Neural progenitor cell (in vitro differentiated cells): ENCODE data around the gene BMP5. TPM values are rescaled to one million over a fixed set of nuclear protein-coding genes. Genes with fewer than 3 reads are reported as not detected.

Experiments used
- DNase-seq: peaks from one replicate; pipeline ENCODE4 v3.0.0-alpha.2; 2016; ENCODE audit warnings: low spot score
- H2AFZ ChIP-seq: fragments of 200-600 bp; sonication (generic); replicated peaks from 2 replicates; pipeline ENCODE4 v1.6.1; 2016; ENCODE audit warnings: antibody characterized with exemption
- H3F3A ChIP-seq: fragments of 200-600 bp; sonication (generic); 2 replicates; pipeline ENCODE4 v1.6.1; 2016; ENCODE audit warnings: antibody characterized with exemption, low read depth
- H3K27ac ChIP-seq: fragments of 200-600 bp; sonication (generic); 2 replicates; pipeline ENCODE4 v1.5.1; 2016; ENCODE audit warnings: mild to moderate bottlenecking
- H3K27me3 ChIP-seq: fragments of 200-600 bp; sonication (generic); 2 replicates; pipeline ENCODE4 v1.6.1; 2016; ENCODE audit warnings: mild to moderate bottlenecking, moderate library complexity
- H3K36me3 ChIP-seq: fragments of 200-600 bp; sonication (generic); 2 replicates; pipeline ENCODE4 v1.5.1; 2016
- H3K4me1 ChIP-seq: fragments of 200-600 bp; sonication (generic); 2 replicates; pipeline ENCODE4 v1.6.1; 2016; ENCODE audit warnings: mixed run types
- H3K4me2 ChIP-seq: fragments of 200-600 bp; sonication (generic); 2 replicates; pipeline ENCODE4 v1.6.1; 2016
- H3K4me3 ChIP-seq: fragments of 200-600 bp; sonication (generic); 2 replicates; pipeline ENCODE4 v1.5.1; 2016
- H3K79me2 ChIP-seq: fragments of 200-600 bp; sonication (generic); 2 replicates; pipeline ENCODE4 v1.6.1; 2016; ENCODE audit warnings: low read depth
- H3K9ac ChIP-seq: fragments of 200-600 bp; sonication (generic); 2 replicates; pipeline ENCODE4 v1.6.1; 2016
- H3K9me3 ChIP-seq: fragments of 200-600 bp; sonication (generic); 2 replicates; pipeline ENCODE4 v1.5.1; 2016; ENCODE audit warnings: low read depth
- H4K20me1 ChIP-seq: fragments of 200-600 bp; sonication (generic); 2 replicates; pipeline ENCODE4 v1.6.1; 2016; ENCODE audit warnings: low read depth
- H3K27ac Mint-ChIP-seq: 3 replicates; pipeline ENCODE4 v1.8.0; 2021; ENCODE audit warnings: mixed read lengths
- H3K27me3 Mint-ChIP-seq: 2 replicates; pipeline ENCODE4 v1.8.0; 2022; ENCODE audit warnings: low read depth, mild to moderate bottlenecking, inconsistent platforms, moderate library complexity, mixed read lengths; ENCODE audit not compliant: insufficient read depth
- H3K36me3 Mint-ChIP-seq: 3 replicates; pipeline ENCODE4 v1.8.0; 2021; ENCODE audit warnings: mixed read lengths
- H3K4me1 Mint-ChIP-seq: 3 replicates; pipeline ENCODE4 v1.8.0; 2021; ENCODE audit warnings: mixed read lengths
- H3K4me3 Mint-ChIP-seq: 3 replicates; pipeline ENCODE4 v1.8.0; 2021; ENCODE audit warnings: mild to moderate bottlenecking, moderate library complexity, mixed read lengths
- H3K9me3 Mint-ChIP-seq: 3 replicates; pipeline ENCODE4 v1.8.0; 2020; ENCODE audit warnings: mixed read lengths
- EZH2 ChIP-seq: fragments of 200-600 bp; sonication (generic); IDR thresholded peaks from 2 replicates; pipeline ENCODE4 v1.6.1; 2017; ENCODE audit warnings: antibody characterized with exemption, mild to moderate bottlenecking, moderate library complexity
- EZH2phosphoT487 ChIP-seq: fragments of 200-600 bp; sonication (generic); IDR thresholded peaks from 2 replicates; pipeline ENCODE4 v1.6.1; 2017; ENCODE audit warnings: antibody characterized with exemption
- total RNA-seq: library from RNA; depleted of rRNA; stranded (reverse); fragments of >200 nt; gene quantifications from 2 replicates; pipeline ENCODE4 v1.2.3, GENCODE V29; 2015; ENCODE audit warnings: low replicate concordance
- TF ChIP-seq, protein P1 (sequence below): fragments of 200-600 bp; sonication (generic); IDR thresholded peaks from 2 replicates; pipeline ENCODE4 v1.5.1; 2017; ENCODE audit warnings: antibody characterized with exemption, mild to moderate bottlenecking

BMP5 gene
- total RNA-seq, 1 donor from 2014 or later = 1.5 TPM

DNA sequence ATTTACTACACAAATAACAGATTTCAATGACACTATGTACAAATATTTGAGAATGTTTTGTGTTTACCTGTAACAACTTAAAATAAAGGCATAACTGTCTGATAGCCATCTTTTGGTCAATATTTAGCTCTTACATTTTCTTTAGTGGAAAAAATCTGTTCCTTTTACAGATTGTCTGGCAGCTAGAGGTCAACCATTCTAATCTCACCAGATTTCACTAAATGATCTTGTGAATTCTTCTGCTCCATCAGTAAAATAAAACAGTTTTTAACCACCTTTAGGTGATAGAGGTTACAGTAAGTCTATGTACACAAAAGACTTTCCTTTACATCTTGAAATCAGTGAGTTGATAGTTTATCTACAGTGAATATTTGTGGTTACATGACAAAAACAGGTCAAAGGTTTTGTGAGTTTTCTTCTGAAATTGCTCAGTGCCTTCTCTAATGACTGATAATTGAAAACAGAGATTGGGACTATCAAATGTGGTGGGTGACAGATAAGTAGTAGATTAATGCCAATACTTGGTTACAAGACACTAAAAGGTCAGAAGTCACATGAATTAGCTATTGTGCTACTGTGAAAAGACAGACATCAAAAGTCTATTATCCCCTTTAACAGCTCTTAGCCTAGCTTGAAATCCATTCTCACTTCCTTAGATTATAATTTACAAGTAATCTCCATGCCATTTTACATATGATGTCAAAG is 47.4 kb downstream of the BMP5 start:
- Histone ChIP-seq H3F3A (peaks cover 28% of the 10 kb centered on the region), H3K36me3 (no peaks in the 10 kb centered on the region), H3K4me2 (peak overlapping the region; percentile 46), H3K4me1 (peaks cover 59% of the 10 kb centered on the region), H3K27ac (no peak overlapping the region), H4K20me1 (no peaks in the 10 kb centered on the region), H3K9me3 (no peaks in the 10 kb centered on the region), H3K9ac (no peak overlapping the region), H3K27me3 (no peaks in the 10 kb centered on the region), H2AFZ (no peak overlapping the region), H3K79me2 (no peaks in the 10 kb centered on the region), H3K4me3 (no peak overlapping the region)
- Mint-ChIP-seq H3K4me3 (no peak overlapping the region), H3K27ac (no peak overlapping the region), H3K9me3 (no peaks in the 10 kb centered on the region), H3K27me3 (peaks cover 2% of the 10 kb centered on the region), H3K36me3 (no peaks in the 10 kb centered on the region), H3K4me1 (peaks cover 36% of the 10 kb centered on the region)
- DNase-seq = no peak
- TF ChIP-seq EZH2 (no peak), EZH2phosphoT487 (no peak)
- TF ChIP-seq, protein P1, sequence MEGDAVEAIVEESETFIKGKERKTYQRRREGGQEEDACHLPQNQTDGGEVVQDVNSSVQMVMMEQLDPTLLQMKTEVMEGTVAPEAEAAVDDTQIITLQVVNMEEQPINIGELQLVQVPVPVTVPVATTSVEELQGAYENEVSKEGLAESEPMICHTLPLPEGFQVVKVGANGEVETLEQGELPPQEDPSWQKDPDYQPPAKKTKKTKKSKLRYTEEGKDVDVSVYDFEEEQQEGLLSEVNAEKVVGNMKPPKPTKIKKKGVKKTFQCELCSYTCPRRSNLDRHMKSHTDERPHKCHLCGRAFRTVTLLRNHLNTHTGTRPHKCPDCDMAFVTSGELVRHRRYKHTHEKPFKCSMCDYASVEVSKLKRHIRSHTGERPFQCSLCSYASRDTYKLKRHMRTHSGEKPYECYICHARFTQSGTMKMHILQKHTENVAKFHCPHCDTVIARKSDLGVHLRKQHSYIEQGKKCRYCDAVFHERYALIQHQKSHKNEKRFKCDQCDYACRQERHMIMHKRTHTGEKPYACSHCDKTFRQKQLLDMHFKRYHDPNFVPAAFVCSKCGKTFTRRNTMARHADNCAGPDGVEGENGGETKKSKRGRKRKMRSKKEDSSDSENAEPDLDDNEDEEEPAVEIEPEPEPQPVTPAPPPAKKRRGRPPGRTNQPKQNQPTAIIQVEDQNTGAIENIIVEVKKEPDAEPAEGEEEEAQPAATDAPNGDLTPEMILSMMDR = no peak

DNA sequence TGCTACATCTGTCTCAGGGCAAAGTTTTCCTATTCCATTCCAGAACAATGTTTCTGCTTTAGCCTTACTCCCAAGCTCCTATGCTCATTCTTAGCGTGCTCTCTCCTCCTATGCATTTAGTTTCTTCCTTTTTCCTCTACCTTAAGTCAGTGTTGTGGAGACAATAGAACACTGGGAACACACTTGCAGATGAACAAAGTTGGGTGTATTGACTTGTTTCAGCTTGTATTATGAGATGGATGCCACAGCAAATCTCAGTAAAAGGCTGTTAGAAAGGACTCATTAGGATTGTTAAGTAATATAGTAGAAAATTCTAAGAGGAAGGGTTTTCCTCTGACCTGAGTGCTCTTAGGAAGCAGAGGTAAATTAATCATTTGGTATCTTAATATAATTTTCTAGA is 48.4 kb downstream of the BMP5 start:
- no peaks in the 10 kb centered on the region for H3K9me3 Mint-ChIP-seq
- Histone ChIP-seq H3K27me3 (no peaks in the 10 kb centered on the region), H3K4me1 (peaks cover 53% of the 10 kb centered on the region), H3K4me2 (peak overlapping the region; percentile 46), H4K20me1 (no peaks in the 10 kb centered on the region), H3K9ac (no peak overlapping the region), H2AFZ (peak overlapping the region; percentile 21), H3K9me3 (no peaks in the 10 kb centered on the region), H3K27ac (peak overlapping the region; percentile 75), H3K4me3 (no peak overlapping the region), H3F3A (peaks cover 28% of the 10 kb centered on the region), H3K36me3 (no peaks in the 10 kb centered on the region), H3K79me2 (no peaks in the 10 kb centered on the region)
- no peak overlapping the region for H3K27ac Mint-ChIP-seq
- no peaks in the 10 kb centered on the region for H3K36me3 Mint-ChIP-seq
- DNase-seq = peak; percentile 32
- H3K4me3 Mint-ChIP-seq = no peak overlapping the region
- H3K27me3 Mint-ChIP-seq = peaks cover 2% of the 10 kb centered on the region
- peaks cover 36% of the 10 kb centered on the region for H3K4me1 Mint-ChIP-seq
- TF ChIP-seq EZH2 (no peak), EZH2phosphoT487 (no peak)
- TF ChIP-seq, protein P1 = no peak

DNA sequence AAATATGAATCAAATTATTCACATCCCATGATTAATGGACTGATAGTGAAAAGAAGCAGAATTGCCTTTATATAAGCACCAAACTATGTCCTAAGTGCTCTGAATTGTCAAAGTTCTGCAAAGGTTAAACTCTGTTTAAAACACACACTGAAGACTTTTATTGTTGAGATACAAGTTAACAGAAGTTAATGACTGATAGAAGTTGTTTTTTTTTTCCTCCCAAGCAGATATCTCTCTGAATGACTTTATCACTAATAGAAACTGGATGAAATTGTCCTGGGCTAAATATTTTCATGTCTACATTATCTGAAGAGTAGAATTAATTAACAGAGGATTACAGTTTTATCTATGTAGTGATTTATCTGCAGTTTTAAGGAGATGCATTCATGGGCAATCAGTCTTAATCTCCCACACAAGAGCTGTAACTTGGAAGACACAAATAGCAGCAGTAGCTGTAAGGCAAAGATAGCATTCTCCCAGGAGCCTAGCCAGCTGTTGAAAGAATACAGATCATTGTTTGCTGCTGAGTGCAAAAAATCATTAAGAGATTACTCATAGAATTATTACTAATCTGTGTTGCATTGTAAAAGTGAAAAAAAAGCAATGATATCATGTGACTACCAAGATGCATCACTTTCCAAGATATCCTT is 49.9 kb downstream of the BMP5 start:
- Mint-ChIP-seq H3K36me3 (no peaks in the 10 kb centered on the region), H3K4me1 (peaks cover 36% of the 10 kb centered on the region), H3K27me3 (no peaks in the 10 kb centered on the region), H3K9me3 (no peaks in the 10 kb centered on the region), H3K4me3 (no peak overlapping the region), H3K27ac (no peak overlapping the region)
- DNase-seq = peak; percentile 61
- H3F3A ChIP-seq = peaks cover 28% of the 10 kb centered on the region
- peak overlapping the region; percentile 75 for H3K27ac ChIP-seq
- no peaks in the 10 kb centered on the region for H3K36me3 ChIP-seq
- H3K79me2 ChIP-seq = no peaks in the 10 kb centered on the region
- TF ChIP-seq, protein P1 = no peak
- no peak for TF ChIP-seq EZH2phosphoT487
- TF ChIP-seq EZH2 = no peak
- no peak overlapping the region for H2AFZ ChIP-seq
- peaks cover 50% of the 10 kb centered on the region for H3K4me1 ChIP-seq
- no peaks in the 10 kb centered on the region for H3K27me3 ChIP-seq
- H4K20me1 ChIP-seq = no peaks in the 10 kb centered on the region
- no peak overlapping the region for H3K9ac ChIP-seq
- no peak overlapping the region for H3K4me3 ChIP-seq
- H3K9me3 ChIP-seq = no peaks in the 10 kb centered on the region
- peak overlapping the region; percentile 46 for H3K4me2 ChIP-seq
